ENCODE results near the gene RANBP10.

Gene RANBP10

GRCh38 chr16:67805718-67806427, 487 bp downstream of the RANBP10 start:
- Mint-ChIP-seq H3K27ac (peak overlapping the region; percentile 83), H3K4me1 (ENCODE audit: low read depth) (peaks cover 43% of the 10 kb centered on the region)
- DNase-seq (ENCODE audit: low spot score): no peak

DNA sequence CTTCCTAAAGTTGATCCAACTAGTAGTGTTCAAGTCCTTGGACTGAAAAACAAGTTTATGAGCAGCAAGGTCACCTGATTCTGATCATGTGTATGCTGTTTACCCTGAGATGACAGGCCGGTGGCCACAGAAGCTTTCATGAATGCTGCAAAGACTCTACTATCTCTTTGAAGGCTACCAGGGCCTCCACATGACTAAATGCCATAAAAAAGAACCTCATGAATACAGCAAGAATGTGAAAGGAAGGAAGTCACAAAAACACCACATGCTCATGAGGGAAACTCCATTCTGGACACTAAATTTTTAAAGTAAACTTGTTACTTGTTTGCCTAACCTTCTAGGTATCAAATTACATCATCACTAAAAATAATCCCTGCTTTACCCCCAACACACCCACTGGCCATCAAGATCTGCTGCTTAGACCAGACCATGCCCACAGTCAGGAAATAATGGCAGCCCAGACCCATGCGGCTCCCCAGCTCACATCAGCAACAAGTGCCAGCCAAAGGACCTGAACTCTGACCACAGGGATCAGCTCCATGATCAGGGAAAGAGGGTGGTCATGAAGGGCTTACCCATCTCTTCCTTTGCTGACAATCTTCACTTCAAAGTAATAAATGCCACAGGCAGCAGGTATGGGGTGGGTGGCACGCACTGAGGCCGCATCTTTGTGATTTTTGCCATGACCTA, 1.4 kb downstream of the RANBP10 start:
- DNase-seq (ENCODE audit: low spot score): no peak
- H3K4me3 Mint-ChIP-seq: peak overlapping the region; percentile 95
- peaks cover 41% of the 10 kb centered on the region for H3K36me3 Mint-ChIP-seq (ENCODE audit: low read depth)
- peaks cover 47% of the 10 kb centered on the region for H3K4me1 Mint-ChIP-seq (ENCODE audit: low read depth)
- no peaks in the 10 kb centered on the region for H3K9me3 Mint-ChIP-seq
- peak overlapping the region; percentile 83 for H3K27ac Mint-ChIP-seq
- H3K27me3 Mint-ChIP-seq (ENCODE audit: low read depth): no peaks in the 10 kb centered on the region

More at GRCh38 chr16:67805718-67806427, 487 bp downstream of the RANBP10 start:
- no peaks in the 10 kb centered on the region for H3K9me3 Mint-ChIP-seq
- no peaks in the 10 kb centered on the region for H3K27me3 Mint-ChIP-seq (ENCODE audit: low read depth)
- H3K36me3 Mint-ChIP-seq (ENCODE audit: low read depth): peaks cover 33% of the 10 kb centered on the region
- H3K4me3 Mint-ChIP-seq: peak overlapping the region; percentile 95

DNA sequence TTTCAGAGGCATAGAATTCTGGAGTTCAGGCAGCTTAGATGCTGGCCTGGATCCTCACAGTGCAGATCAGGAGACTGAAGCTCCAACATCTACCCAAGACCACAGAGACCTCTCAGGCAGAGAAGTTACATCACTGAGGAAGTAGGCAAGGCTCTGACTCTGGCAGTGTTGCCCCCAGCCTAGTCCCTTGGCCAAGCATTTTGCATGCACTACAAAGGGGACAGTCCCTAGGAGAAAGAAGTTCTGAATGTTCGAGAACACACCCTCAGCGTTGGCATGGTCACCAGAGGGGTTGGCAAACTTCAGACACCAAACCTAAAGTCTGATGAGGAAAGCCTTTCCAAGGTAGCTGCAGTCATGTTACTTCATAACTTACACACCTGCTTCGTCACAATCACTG, 2.5 kb downstream of the RANBP10 start:
- Mint-ChIP-seq H3K4me1 (ENCODE audit: low read depth) (peaks cover 47% of the 10 kb centered on the region), H3K27ac (peak overlapping the region; percentile 55), H3K27me3 (ENCODE audit: low read depth) (no peaks in the 10 kb centered on the region), H3K36me3 (ENCODE audit: low read depth) (peaks cover 47% of the 10 kb centered on the region), H3K9me3 (no peaks in the 10 kb centered on the region), H3K4me3 (peak overlapping the region; percentile 45)
- no peak for DNase-seq (ENCODE audit: low spot score)

- peak overlapping the region; percentile 54 for H3K4me3 Mint-ChIP-seq
- peaks cover 54% of the 10 kb centered on the region for H3K36me3 Mint-ChIP-seq (ENCODE audit: low read depth)
- H3K4me1 Mint-ChIP-seq (ENCODE audit: low read depth): peaks cover 44% of the 10 kb centered on the region
- no peak for DNase-seq (ENCODE audit: low spot score)
- no peaks in the 10 kb centered on the region for H3K27me3 Mint-ChIP-seq (ENCODE audit: low read depth)
- H3K27ac Mint-ChIP-seq: peak overlapping the region; percentile 69
- no peaks in the 10 kb centered on the region for H3K9me3 Mint-ChIP-seq
These were observed 4.5 kb downstream of the RANBP10 start for GRCh38 chr16:67801883-67802282.

- Mint-ChIP-seq H3K27me3 (ENCODE audit: low read depth) (no peaks in the 10 kb centered on the region), H3K27ac (peak overlapping the region; percentile 69), H3K36me3 (ENCODE audit: low read depth) (peaks cover 56% of the 10 kb centered on the region), H3K9me3 (no peaks in the 10 kb centered on the region), H3K4me3 (peak overlapping the region; percentile 54), H3K4me1 (ENCODE audit: low read depth) (peaks cover 44% of the 10 kb centered on the region)
- DNase-seq (ENCODE audit: low spot score): no peak
These were observed 5.1 kb downstream of the RANBP10 start for GRCh38 chr16:67801241-67801640.

DNA sequence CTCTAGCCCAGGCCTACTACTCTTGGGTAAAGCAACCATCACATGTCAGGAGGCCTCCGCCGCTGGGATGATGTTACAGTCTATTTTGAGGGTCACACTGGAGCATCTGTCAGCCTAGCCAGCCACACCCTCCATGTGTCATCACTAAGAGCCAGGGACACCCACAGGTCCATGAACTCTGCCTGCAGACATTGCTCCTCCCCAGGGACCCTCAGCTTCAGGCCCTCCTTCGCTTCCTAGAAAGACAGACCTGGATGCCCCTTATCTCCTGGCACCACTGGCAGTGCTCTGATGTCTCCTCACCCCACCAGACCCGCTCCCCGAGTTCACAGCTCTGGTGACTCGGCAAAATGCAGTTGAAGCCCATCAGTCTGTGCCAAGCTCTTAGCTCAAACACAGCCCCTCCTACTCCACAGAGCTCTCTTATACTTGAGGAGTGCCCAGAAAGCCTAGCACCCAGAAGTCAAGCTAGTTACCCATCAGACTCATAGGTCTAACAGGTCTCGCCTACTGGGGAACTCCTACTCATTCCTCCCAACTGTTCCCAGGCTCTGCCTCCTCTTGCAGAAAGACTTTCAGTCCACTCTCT, 5.9 kb downstream of the RANBP10 start:
- Mint-ChIP-seq H3K27me3 (ENCODE audit: low read depth) (no peaks in the 10 kb centered on the region), H3K27ac (peak overlapping the region; percentile 32), H3K9me3 (no peaks in the 10 kb centered on the region), H3K4me1 (ENCODE audit: low read depth) (peaks cover 42% of the 10 kb centered on the region), H3K36me3 (ENCODE audit: low read depth) (peaks cover 54% of the 10 kb centered on the region), H3K4me3 (no peak overlapping the region)
- DNase-seq (ENCODE audit: low spot score): no peak

DNA sequence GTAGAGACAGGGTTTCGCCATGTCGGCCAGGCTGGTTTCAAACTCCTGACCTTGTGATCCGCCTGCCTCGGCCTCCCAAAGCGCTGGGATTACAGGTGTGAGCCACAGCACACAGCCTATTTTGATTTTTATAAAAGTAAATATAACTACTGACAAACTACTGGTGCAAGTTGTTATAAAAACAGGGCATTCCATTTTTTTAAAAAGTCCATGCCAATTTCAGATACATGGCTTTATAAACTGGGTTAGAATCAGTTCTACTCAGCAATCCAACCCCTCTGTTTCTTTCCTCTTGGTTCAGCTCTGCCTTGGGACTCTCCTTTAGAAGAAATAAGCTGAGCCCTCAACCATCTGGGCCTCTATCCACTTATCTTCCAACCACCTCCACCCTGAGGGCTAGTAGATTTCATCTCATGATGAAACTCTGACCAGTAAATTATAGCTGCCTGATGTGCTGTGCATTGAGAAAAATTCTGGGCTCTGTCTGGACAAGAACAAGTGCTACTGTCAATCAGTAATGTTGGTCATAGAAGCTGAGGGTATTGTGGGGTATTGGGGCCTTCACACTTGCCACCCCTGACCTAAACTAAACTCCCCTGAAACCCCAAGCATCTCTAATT, 10.2 kb downstream of the RANBP10 start:
- Mint-ChIP-seq H3K36me3 (ENCODE audit: low read depth) (peaks cover 25% of the 10 kb centered on the region), H3K27ac (no peak overlapping the region), H3K4me3 (no peak overlapping the region), H3K9me3 (no peaks in the 10 kb centered on the region), H3K27me3 (ENCODE audit: low read depth) (no peaks in the 10 kb centered on the region), H3K4me1 (ENCODE audit: low read depth) (peaks cover 8% of the 10 kb centered on the region)
- DNase-seq (ENCODE audit: low spot score): no peak

DNA sequence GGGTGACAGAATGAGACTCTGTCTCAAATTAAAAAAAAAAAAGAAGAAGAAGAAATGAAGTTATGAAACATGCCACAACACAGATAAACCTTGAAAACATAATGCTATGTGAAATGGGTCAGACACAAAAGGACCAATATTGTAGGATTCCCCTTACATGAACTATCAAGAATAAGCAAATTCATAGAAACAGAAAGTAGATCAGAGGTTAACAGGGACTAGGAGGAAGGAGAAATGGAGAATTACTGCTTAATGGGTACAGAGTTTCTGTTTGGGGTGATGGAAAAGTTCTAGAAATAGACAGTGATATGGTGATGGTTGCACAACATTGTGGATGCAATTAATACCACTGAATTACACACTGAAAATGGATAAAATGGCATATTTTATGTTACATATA, 16.3 kb downstream of the RANBP10 start:
- H3K4me3 Mint-ChIP-seq: no peak overlapping the region
- no peak overlapping the region for H3K27ac Mint-ChIP-seq
- H3K9me3 Mint-ChIP-seq: no peaks in the 10 kb centered on the region
- peaks cover 3% of the 10 kb centered on the region for H3K4me1 Mint-ChIP-seq (ENCODE audit: low read depth)
- H3K36me3 Mint-ChIP-seq (ENCODE audit: low read depth): no peaks in the 10 kb centered on the region
- no peak for DNase-seq (ENCODE audit: low spot score)
- H3K27me3 Mint-ChIP-seq (ENCODE audit: low read depth): no peaks in the 10 kb centered on the region

GRCh38 chr16:67786491-67786890, 19.9 kb downstream of the RANBP10 start:
- Mint-ChIP-seq H3K27me3 (ENCODE audit: low read depth) (no peaks in the 10 kb centered on the region), H3K27ac (peak overlapping the region; percentile 55), H3K4me1 (ENCODE audit: low read depth) (peaks cover 10% of the 10 kb centered on the region), H3K36me3 (ENCODE audit: low read depth) (peaks cover 7% of the 10 kb centered on the region), H3K9me3 (no peaks in the 10 kb centered on the region), H3K4me3 (no peak overlapping the region)
- no peak for DNase-seq (ENCODE audit: low spot score)

GRCh38 chr16:67783353-67783725, 23.0 kb downstream of the RANBP10 start:
- Mint-ChIP-seq H3K36me3 (ENCODE audit: low read depth) (peaks cover 19% of the 10 kb centered on the region), H3K27me3 (ENCODE audit: low read depth) (no peaks in the 10 kb centered on the region), H3K4me1 (ENCODE audit: low read depth) (peaks cover 27% of the 10 kb centered on the region), H3K27ac (no peak overlapping the region), H3K4me3 (no peak overlapping the region), H3K9me3 (no peaks in the 10 kb centered on the region)
- no peak for DNase-seq (ENCODE audit: low spot score)

DNA sequence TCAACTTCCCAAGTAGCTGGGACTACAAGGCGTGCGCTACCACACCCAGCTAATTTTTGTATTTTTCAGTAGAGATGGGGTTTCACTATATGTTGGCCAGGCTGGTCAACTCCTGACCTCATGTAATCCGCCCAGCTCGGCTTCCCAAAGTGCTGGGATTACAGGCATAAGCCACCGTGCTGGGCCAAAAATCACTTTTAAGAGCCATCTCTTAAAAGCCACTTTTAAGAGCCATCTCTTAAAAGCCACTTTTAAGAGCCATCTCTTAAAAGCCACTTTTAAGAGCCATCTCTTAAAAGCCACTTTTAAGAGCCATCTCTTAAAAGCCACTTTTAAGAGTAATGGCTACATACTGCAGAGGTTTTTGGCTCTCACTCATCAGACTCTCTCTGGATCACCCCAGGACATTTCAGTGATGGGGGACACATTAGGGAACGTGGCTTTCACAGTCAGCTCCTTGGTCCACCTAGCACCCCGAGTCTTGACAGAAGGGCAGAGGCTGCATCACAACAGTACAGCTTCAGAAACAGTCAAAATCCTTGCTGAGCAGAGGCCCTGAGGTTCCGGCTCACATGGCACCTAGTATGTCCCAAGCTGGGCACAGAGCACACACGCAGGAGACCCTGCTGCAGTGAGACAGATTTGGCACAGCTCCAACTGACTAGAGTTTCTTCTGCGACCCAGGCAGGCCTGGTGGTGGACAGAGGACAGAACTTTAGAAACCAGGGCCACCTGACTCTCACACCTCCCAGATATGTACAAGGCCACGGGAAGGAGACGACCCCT, 23.6 kb downstream of the RANBP10 start:
- H3K4me3 Mint-ChIP-seq: no peak overlapping the region
- no peaks in the 10 kb centered on the region for H3K9me3 Mint-ChIP-seq
- no peak for DNase-seq (ENCODE audit: low spot score)
- peaks cover 27% of the 10 kb centered on the region for H3K4me1 Mint-ChIP-seq (ENCODE audit: low read depth)
- H3K27me3 Mint-ChIP-seq (ENCODE audit: low read depth): no peaks in the 10 kb centered on the region
- H3K36me3 Mint-ChIP-seq (ENCODE audit: low read depth): peaks cover 19% of the 10 kb centered on the region
- no peak overlapping the region for H3K27ac Mint-ChIP-seq

GRCh38 chr16:67781565-67781921, 24.8 kb downstream of the RANBP10 start:
- peak; percentile 20 for DNase-seq (ENCODE audit: low spot score)
- no peaks in the 10 kb centered on the region for H3K27me3 Mint-ChIP-seq (ENCODE audit: low read depth)
- peaks cover 19% of the 10 kb centered on the region for H3K36me3 Mint-ChIP-seq (ENCODE audit: low read depth)
- H3K4me1 Mint-ChIP-seq (ENCODE audit: low read depth): peaks cover 27% of the 10 kb centered on the region
- H3K4me3 Mint-ChIP-seq: peak overlapping the region; percentile 62
- H3K27ac Mint-ChIP-seq: peak overlapping the region; percentile 87
- H3K9me3 Mint-ChIP-seq: no peaks in the 10 kb centered on the region

- peak overlapping the region; percentile 62 for H3K4me3 Mint-ChIP-seq
- H3K27me3 Mint-ChIP-seq (ENCODE audit: low read depth): no peaks in the 10 kb centered on the region
- H3K36me3 Mint-ChIP-seq (ENCODE audit: low read depth): peaks cover 19% of the 10 kb centered on the region
- H3K9me3 Mint-ChIP-seq: no peaks in the 10 kb centered on the region
- H3K4me1 Mint-ChIP-seq (ENCODE audit: low read depth): peaks cover 23% of the 10 kb centered on the region
- H3K27ac Mint-ChIP-seq: peak overlapping the region; percentile 87
- no peak for DNase-seq (ENCODE audit: low spot score)
These were observed 25.4 kb downstream of the RANBP10 start for GRCh38 chr16:67780847-67781564.
